Pons (tissue), 1 donor: ENCODE data around the gene STOX2.
"Not testable (repeated sequence)": the region's sequence is repeated elsewhere in the genome, so short reads cannot be mapped to it uniquely, and the experiment has no call there.

Source experiments
- DNase-seq: peaks from one replicate; pipeline ENCODE4 v3.0.0-alpha.2; 2016; ENCODE audit warnings: low spot score

Gene STOX2

DNA sequence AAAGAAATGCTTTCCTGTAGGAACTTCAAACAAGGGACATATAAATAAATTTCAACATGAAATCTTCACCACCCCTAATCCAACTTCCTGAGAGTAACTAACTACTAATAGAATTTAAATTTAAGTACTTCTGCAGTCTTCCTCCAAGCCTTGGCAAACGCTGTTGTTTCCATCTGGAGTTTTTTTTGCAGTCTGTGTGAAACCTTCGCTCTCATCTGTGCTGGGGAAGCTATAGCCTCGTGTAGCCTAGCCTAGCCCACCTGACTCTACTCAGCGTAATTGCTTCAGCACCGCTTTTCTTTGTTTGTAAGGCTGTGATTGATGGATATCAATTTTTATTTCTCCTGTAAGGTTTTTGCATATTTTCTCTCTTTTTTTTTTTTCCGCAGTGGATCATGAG, 30.9 kb downstream of the STOX2 start:
- DNase-seq: no peak

DNA sequence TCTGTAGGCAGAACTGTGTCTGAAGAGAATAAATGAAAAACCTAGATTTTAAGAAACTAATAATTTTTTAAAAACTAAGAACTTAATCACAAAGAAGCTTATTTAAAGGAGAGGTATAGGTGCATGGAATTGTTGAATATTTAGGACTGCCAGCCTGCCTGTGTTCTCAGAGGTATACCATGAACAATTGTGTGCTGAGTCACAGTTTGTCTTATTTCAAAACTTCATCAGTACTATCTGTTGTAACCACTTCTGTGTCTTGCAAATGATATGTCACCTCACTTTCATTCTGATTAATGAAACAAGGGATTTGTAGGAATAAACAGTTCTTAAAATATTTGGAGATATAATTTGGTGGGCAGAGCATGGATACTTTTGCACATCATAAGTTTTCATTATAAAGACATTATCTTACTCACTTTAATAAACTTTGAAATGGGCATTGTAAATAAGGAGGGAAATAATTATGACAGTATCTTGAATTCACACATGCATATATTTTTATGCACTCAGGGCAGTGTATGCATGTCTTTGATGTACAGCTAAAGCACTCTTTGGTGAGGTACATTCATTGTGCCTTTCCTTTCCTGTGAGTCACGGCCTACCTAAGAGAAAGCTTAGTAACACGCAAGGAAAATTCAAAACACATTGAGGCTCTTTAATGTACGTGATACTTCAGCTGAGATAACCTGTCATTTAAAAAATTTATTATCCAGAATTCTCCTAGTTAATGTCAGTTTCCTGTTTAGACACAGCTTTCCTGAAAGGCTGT, 31.7 kb downstream of the STOX2 start:
- no peak for DNase-seq

DNA sequence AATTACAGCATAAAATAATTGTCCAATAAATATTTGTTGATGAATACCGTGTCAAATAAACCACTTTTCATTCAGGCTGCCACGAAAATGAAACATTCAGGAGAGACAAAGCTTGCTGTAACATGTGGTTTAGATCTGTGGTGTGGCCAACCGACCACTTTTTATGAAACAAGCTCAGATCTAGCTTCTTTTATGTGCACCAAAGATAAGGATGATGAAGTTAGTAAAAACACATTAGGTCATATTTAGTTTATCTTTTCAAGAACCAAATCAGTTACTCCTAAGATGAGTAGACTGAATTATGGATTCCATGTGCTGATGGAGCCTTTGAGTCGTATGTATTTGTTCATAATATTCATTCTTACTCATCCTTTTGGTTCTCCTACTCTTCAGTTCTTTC, 35.8 kb downstream of the STOX2 start:
- DNase-seq: no peak

DNA sequence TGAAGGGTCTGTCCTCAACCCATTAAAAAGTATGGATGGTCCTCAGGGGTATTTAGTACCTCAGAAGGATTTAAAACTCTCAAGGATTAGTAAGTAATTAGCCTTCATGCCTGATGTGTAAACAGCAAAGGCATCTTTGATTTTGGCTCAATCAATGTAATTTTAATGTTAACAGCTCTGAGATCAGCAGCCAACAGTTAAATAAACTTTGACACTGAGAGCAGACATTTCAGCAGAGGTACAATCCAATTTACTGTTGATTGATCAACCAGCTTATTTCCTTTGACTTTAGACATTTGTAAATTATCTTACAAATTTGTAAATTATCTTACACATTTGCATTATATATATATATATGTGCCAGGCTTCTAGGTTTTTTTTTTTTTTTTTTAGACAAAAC, 36.9 kb downstream of the STOX2 start:
- no peak for DNase-seq

DNA sequence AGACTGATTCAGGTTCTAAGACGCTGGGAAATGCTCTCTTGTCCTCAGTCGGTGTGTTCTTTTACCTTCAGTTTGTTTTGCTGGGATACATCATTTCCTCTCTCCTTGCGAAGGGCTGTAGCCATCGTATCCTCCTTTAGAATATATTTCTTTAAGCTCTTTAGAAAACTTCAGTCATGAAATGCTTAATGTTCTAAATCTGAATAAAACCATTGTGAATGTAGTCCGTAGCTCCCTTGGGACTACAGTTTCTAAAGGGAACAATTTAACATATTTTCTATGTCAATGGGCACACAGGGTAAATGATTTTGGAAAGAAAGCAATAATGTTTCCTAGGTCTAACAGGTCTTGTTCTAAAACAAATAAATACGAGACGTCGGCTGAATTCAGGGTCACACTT, 40.6 kb downstream of the STOX2 start:
- DNase-seq: no peak

DNA sequence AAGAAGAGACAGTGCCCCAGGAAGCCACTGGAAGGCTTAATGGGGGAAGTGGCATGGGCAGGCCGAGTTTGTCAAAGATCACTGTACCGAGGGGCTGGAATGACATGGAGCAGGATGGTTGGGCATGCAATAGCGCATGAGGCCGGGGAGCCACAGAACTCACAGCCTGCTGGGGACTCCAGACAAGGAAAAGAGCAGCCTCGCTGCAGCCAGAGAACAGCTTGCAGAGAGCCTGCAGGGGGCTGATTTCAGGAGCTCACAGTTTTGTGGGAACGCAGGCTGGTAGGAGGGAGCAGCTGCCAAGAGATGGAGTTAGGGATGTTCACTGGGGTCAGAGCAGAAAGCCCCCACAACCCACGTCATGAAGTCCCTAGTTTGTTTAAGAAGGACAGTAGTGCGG, 45.4 kb downstream of the STOX2 start:
- no peak for DNase-seq

DNA sequence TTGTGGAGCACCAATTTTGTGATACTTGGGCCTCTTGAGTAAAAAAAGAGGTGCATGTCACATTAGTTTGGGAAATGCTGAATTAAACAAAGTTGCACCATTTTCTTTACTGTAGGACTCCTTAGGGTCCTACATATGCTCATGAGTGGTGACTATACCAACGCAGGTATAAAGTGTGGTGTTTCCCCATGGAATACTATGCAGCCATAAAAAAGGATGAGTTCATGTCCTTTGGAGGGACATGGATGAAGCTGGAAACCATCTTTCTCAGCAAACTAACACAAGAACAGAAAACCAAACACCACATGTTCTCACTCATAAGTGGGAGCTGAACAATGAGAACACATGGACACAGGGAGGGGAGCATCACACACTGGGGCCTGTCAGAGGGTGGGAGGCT, 47.5 kb downstream of the STOX2 start:
- not testable (repeated sequence) for DNase-seq

DNA sequence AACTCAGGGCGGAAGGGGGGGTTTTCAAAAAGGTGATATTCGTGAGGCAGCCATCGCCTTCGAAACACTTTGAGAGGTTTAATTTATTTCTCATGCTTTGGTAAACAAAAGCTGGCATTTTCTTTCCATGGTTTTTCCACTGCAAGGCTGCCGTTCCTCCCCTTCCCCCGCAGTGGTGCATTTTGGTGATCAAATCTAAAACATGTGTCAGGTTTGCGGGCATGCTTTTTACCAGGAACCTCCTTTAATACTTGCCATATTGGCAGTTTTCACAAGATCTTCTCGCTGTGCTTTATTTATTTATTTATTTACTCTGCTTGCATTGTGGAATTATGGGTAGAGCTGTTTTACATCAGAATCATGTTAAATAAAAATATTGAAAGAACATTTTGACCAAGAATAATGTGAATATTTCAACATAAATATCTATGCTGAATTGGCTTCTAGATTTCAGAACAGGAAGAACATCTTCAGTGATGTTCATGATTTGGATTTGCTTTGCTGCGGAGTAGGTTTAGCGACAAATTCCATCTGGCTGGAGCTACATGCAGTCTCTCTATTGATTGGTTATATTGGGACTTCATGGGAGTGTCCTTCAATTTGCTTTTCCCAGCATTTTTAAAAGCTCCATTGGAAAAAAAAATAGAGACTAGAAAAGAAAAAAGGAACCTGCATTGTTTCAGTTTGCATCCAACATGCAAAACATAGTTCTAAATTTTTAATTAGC, 54.4 kb downstream of the STOX2 start:
- DNase-seq: peak; percentile 29

DNA sequence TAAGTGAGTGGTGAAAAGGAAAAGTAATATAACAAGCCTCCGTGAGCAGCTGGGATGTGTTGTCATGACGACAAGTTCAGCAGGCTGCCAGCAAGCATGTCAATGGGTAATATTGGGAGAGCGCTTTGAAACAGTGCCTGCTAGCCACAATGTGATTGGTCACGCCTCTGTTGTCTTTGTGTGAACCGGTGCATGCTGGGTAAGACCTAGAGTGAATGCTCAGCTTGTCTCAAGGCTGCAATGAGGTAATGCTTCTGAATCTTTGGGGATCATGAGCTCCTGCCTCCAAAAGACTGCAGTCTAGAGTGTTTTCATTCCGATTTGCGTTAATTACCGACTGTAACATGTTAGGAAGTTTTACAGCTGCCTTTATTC, 54.9 kb downstream of the STOX2 start:
- DNase-seq: peak; percentile 98

DNA sequence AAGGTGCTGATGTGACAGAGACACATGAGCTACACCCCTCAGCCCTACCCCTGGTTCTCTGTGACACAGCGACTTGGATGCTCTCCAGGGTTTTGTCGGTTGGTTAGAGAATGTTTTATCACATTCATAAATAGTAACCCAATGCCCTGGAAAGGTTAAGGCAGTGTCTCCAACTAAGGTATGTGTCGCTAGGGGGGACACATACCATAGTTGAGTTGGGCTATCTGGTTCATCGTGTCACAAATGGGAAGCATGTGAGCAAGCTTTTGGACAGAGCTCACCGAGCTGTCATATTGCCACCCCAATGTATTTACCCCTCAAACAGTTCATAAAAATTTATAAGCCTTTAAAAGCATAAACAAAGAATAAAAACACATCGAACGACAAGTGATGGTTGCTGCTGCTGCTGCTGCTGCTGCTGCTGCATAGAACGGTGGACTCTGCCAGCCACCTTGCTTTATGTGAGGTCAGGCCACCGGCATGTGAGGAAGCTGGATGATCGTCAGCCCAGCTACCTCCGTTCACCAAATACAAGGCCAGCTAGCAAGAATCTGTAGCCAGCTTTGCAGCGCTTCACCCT, 55.9 kb downstream of the STOX2 start:
- peak; percentile 77 for DNase-seq

DNA sequence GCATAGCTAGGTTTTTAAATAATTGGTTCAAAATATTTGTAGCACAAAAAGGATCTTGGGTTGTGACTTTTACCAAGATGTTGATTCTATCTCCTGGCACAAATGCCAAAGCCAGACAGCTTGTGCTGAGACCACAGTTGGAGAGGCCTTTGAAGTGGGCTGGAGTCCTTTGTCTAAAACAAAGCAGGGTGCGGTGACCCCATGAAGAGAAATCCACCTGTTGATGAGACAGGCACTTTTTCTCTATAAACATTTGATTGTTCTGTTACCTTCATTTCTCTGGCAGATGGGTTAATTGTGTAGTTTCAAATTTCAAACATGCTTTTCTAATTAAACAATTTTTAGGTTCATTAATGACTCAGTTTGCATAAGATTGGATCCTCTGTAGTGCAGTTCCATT, 56.7 kb downstream of the STOX2 start:
- DNase-seq: no peak

DNA sequence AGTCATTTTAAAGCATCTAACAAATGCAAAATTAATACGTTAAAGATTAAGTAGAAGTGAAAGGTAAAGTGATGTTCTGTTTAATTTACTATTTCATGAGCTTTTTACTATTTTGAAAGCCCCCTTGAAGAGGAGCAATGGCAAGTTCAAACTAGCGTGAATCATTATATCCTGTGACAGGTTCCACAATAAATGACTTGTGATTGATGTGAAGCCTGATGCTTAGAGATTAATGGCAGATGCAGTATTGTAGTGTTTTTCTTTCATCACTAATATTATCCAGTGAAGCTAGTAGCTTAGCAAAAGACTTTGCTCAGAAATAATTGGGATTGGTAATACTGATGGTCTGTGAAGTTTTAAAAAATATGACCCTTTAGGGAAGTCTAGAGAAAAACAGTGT, 57.3 kb downstream of the STOX2 start:
- DNase-seq: no peak

DNA sequence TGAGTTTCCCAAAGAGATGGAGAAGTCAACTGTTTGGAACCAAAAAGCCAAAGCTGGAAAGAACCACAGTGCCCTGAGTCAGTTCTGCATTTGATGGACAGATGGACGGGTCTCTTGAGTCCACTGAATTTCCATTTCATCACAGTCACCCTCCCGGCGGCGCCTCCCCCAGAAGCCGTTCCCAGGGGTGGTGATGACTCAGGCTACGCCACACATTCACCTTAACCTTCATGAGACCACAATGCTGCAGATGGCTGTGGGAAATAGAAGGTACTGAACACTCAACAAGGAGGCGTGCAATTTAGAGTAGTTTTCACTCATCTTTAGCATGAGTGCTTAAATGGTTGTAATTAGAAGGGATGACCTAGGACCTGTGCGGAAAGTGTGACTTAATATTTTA, 61.3 kb downstream of the STOX2 start:
- DNase-seq: no peak

DNA sequence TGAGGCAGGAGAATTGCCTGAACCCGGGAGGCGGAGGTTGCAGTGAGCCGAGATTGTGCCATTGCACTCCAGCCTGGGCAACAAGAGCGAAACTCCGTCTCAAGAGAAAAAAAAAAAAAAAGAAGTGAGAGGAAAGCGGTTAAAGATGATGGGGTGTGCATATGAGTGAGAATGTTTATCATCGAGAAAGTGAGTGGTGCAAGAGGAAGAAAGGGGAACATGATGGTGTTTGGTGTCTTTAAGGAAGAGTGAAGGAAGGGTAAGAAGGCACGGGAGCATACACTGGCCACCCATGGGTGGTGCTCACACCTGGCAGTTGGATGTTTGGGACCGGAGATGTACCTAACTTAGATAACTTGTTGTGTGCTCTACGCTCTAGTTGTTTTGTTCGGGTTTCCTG, 62.2 kb downstream of the STOX2 start:
- DNase-seq: no peak

DNA sequence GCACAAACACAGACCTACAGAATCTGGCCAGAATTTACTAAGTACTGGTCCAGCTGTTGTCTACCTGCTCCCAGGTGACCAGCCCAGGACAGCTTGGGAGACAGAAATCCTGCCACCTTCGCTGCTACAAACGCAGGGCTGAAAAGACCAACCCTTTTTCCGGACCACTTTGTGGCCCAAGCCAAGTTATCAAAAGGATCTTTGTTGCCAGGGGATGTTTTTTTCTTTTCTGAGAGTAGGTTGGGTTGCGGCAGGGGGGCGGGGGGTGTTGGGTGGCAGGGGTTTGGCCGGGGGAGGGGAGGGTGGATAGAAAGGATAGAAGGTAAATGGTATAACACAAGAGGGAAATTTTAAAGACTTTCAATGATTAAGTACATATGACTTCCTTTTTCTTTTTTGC, 63.4 kb downstream of the STOX2 start:
- DNase-seq: no peak

DNA sequence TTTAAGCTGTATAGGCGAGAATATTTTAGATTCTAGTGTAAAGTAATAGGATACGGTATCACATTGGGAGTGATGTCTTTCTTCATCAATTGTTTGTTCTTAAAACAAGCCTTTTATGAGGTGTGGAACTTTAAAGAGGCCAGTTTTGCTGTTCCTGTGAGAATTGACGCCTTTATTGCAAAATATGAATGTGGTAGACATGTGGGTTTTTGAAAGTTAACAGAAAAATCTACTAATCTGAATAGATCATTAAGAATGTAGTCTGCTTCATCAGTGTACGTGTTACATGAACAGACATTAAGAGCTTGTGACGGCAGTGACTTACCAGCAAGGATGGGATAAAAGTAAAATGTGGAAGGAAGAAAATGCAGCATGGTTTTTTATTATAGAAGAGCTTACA, 63.8 kb downstream of the STOX2 start:
- DNase-seq: no peak

DNA sequence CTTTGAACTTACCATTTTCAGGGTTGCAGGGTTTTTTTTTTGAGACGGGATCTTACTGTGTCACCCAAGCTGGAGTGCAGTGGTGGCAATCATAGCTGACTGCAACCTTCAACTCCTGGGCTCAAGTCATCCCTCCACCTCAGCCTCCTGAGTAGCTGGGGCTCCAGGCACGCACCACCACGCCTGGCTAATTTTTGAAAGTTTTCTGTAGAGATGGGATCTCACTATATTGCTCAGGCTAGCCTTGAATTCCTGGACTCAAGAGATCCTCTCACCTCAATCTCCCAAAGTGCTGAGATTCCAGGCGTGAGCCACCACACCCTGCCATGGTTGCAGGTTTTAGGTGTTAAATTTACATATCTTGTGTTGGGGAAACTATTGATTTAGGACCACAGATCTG, 64.5 kb downstream of the STOX2 start:
- no peak for DNase-seq

DNA sequence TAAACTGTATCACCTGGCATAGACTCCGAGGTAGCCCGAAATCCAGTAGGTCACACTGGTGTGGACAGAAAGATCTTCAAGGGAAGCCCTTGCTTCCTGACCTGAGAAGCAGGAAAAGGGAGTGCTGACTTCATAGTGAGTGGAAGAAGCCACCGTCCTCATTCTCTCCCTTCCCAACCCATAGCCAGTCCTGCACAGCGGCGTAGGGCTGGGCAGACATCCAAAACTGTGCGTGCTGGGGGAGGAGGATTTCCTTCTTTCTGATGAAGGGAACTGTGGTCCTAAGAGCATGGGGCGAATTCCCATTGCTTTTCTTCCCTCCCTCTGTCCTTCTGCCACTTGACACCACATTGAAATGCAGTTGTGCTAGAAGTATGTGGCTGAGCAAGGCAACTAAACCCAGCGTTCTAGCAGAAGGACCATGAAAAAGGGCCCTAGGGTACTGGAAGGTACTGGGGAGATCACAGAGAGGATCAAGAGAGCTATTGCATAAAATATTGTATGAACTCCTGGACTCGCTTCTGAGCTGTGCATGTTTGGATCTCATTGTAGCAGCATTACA, 66.9 kb downstream of the STOX2 start:
- DNase-seq: peak; percentile 44

DNA sequence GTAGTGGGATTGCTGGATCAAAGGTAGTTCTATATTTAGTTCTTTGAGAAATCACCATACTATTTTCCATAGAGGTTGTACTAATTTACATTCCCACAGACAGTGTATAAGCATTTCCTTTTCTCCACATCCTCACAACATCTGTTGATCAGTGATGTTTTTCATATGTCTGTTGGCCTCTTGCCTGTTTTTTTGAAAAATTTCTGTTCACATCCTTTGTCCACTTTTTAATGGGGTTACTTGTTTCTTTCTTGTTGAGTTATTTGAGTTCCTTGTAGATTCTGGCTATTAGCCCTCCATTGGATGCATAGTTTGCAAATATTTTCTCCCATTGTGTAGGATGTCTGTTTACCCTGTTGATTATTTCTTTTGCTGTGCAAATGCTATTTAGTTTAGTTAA, 72.6 kb downstream of the STOX2 start:
- DNase-seq: no peak

DNA sequence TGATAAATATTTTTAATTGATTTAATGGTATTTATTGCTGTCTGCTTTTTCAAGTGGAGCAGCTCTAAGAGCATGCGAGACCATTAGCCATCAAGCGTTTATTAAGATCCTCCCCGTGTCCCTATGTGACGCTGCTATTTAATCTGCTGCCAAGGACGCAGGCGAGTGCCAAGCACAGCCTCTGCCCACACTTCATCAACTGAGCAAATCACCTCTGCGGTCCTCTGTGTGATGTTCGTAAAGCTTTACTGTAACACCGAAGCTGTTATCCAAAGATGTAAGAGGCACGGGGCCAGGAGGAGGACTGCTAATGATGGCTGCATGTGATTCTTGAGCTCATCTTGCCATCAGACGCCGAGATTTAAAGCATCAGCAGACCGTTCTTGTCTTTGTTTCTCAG, 79.5 kb downstream of the STOX2 start:
- DNase-seq: peak; percentile 67

DNA sequence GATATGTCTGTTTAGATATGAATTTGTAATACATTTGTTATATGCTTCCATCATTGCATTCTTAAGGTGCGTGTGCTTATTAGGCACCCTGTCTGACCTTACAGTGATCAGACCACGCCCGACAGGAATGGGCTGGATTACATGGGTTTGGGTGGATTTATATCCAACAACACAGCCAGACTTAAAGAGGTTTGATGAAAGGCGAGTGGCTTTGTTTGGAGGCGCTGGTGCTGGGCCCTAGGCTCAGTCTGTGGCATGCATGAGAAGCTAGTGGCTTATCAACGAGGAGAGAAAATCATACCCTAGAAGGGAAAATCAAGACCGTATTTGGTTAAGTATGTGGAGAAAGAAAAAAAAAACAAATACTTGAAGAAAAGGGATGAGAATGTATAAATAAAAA, 80.7 kb downstream of the STOX2 start:
- no peak for DNase-seq

DNA sequence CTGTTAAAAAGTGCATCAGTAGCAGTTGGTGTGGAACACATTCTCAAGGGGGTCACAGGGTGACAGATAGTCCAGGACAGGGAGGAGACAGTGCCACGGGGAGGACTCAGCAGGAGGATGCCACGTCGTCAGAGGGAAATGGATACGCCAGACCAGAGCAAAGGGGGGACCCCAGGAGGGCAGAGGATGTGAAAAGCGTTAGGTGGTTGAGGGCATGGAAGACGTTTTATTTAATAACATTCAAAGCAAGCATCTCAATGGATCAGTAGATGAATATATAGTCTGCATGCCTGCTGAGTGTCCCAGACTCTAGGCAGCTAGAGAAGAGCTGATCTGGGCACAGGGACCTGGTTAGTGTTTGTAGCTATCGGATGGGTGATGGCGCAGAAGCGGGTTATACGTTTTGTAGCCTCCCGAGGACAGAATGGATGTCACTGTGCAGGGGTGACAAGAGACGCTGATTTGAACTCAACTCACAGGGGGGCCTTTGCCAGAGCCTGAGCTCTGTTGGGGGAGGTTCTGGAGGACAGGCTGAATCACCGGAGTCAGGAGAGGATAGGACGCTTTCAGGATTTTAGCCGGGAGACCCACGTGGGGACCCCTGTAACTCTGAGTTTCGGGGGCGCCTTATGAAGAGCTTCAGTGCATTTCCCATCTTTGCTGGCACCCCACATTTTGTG, 81.3 kb downstream of the STOX2 start:
- no peak for DNase-seq
